ENCODE data around the gene LAIR1. TPM values are rescaled to one million over a fixed set of nuclear protein-coding genes. Genes with fewer than 3 reads are reported as not detected.

LAIR1 gene
- polyA plus RNA-seq, 1 donor (not counting 4 experiments of a cell fraction or from before 2014, with no cell fraction given): not detected

DNA sequence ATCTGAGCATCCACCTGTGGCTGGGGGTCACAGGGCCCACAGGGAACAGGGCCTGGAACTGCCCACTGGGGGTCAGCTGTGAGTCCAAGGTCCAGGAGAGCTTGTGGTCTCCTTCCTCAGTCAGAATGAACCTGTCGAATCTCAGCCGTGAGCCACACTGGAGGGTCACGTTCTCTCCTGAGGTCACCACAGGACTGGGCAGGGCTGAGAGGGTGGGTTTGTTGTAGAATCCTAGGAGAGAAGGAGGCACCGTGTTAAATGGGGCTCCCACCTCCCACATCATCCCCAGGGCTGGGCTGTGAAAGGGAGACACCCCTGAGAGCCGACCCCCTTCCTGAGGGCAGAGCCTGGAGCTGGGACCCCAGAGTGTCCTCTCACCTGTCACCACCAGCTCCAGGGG is 53.2 kb downstream of the LAIR1 start:
- DNase-seq (ENCODE audit: low read depth, low spot score) (no peak), FAIRE-seq (no peak)
- TF ChIP-seq EZH2 (IDR thresholded peaks at IDR 0.05; ENCODE audit: low read length): no peak
- dilution Hi-C loops (cut with MboI; ENCODE audit: extremely low pct_ligation_motif_present, low sequenced_read_pairs): no loop called here
- no peak overlapping the region for H3K9ac ChIP-seq (ENCODE audit: control insufficient read depth, extremely low read depth, insufficient read depth, low read length)
- no peak overlapping the region for H3K4me2 ChIP-seq (ENCODE audit: control insufficient read depth, extremely low read depth, insufficient read depth, low read depth, low read length)
- H3K27me3 ChIP-seq (ENCODE audit: control insufficient read depth, extremely low read depth, insufficient read depth, low read length): no peaks in the 10 kb centered on the region
- no peaks in the 10 kb centered on the region for H3K36me3 ChIP-seq (ENCODE audit: control insufficient read depth in 2 of 2, extremely low read depth in 1 of 2, insufficient read depth in 2 of 2, low read length in 2 of 2)
- H2AFZ ChIP-seq (ENCODE audit: control insufficient read depth, low read length): no peak overlapping the region
- H3K79me2 ChIP-seq (ENCODE audit: control insufficient read depth, insufficient read depth, low read length): no peaks in the 10 kb centered on the region
- no peaks in the 10 kb centered on the region for H3K4me1 ChIP-seq (ENCODE audit: control insufficient read depth, extremely low read depth, insufficient read depth, low read length)
- no peaks in the 10 kb centered on the region for H4K20me1 ChIP-seq (ENCODE audit: control insufficient read depth, extremely low read depth, insufficient read depth, low read length)
- no peaks in the 10 kb centered on the region for H3K9me1 ChIP-seq (ENCODE audit: control insufficient read depth, extremely low read depth, insufficient read depth, low read length)
- no peak overlapping the region for H3K4me3 ChIP-seq (ENCODE audit: control insufficient read depth in 2 of 3, extremely low read depth in 1 of 3, insufficient read depth in 2 of 3, low read depth in 1 of 3, low read length in 3 of 3)
- no peaks in the 10 kb centered on the region for H3K9me3 ChIP-seq (ENCODE audit: control insufficient read depth, low read depth, low read length)
- H3K27ac ChIP-seq (ENCODE audit: control insufficient read depth, insufficient read depth, low read length): no peak overlapping the region

DNA sequence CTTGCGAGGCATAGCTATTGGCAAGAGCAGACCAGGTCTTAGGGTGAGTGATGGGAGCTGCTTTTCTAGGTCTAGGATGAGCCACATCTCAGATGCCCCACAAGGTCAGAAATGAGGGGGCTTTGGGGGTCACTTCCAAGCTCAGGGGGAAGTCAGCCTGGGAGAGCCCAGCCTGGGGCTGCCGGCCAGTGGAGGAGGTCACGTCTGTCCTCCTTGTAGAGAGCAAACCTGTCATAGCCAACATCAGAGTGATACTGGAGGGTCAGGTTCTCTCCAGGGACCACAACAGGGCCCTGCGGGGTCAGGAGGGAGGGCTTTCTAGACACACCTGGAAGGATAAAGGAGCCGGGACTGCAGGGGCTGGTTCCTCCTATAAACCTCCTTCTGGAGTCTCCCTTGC is 54.2 kb downstream of the LAIR1 start:
- Histone ChIP-seq H3K36me3 (ENCODE audit: control insufficient read depth in 2 of 2, extremely low read depth in 1 of 2, insufficient read depth in 2 of 2, low read length in 2 of 2) (no peaks in the 10 kb centered on the region), H3K79me2 (ENCODE audit: control insufficient read depth, insufficient read depth, low read length) (no peaks in the 10 kb centered on the region), H3K27me3 (ENCODE audit: control insufficient read depth, extremely low read depth, insufficient read depth, low read length) (no peaks in the 10 kb centered on the region), H3K4me3 (ENCODE audit: control insufficient read depth in 2 of 3, extremely low read depth in 1 of 3, insufficient read depth in 2 of 3, low read depth in 1 of 3, low read length in 3 of 3) (no peak overlapping the region), H3K9ac (ENCODE audit: control insufficient read depth, extremely low read depth, insufficient read depth, low read length) (no peak overlapping the region), H3K4me1 (ENCODE audit: control insufficient read depth, extremely low read depth, insufficient read depth, low read length) (no peaks in the 10 kb centered on the region), H3K27ac (ENCODE audit: control insufficient read depth, insufficient read depth, low read length) (no peak overlapping the region), H4K20me1 (ENCODE audit: control insufficient read depth, extremely low read depth, insufficient read depth, low read length) (no peaks in the 10 kb centered on the region), H3K9me3 (ENCODE audit: control insufficient read depth, low read depth, low read length) (no peaks in the 10 kb centered on the region), H2AFZ (ENCODE audit: control insufficient read depth, low read length) (no peak overlapping the region), H3K4me2 (ENCODE audit: control insufficient read depth, extremely low read depth, insufficient read depth, low read depth, low read length) (no peak overlapping the region), H3K9me1 (ENCODE audit: control insufficient read depth, extremely low read depth, insufficient read depth, low read length) (no peaks in the 10 kb centered on the region)
- dilution Hi-C loops (cut with MboI; ENCODE audit: extremely low pct_ligation_motif_present, low sequenced_read_pairs): no loop called here
- DNase-seq (ENCODE audit: low read depth, low spot score): no peak
- TF ChIP-seq, protein P1, sequence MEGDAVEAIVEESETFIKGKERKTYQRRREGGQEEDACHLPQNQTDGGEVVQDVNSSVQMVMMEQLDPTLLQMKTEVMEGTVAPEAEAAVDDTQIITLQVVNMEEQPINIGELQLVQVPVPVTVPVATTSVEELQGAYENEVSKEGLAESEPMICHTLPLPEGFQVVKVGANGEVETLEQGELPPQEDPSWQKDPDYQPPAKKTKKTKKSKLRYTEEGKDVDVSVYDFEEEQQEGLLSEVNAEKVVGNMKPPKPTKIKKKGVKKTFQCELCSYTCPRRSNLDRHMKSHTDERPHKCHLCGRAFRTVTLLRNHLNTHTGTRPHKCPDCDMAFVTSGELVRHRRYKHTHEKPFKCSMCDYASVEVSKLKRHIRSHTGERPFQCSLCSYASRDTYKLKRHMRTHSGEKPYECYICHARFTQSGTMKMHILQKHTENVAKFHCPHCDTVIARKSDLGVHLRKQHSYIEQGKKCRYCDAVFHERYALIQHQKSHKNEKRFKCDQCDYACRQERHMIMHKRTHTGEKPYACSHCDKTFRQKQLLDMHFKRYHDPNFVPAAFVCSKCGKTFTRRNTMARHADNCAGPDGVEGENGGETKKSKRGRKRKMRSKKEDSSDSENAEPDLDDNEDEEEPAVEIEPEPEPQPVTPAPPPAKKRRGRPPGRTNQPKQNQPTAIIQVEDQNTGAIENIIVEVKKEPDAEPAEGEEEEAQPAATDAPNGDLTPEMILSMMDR (optimal IDR thresholded peaks at IDR 0.05 in 1 of 3, IDR thresholded peaks at IDR 0.05 in 1 of 3, conservative IDR thresholded peaks at IDR 0.05 in 1 of 3; ENCODE audit: extremely low read depth in 1 of 3, insufficient read depth in 2 of 3, low read length in 3 of 3): no peak
- no peak for TF ChIP-seq EZH2 (IDR thresholded peaks at IDR 0.05; ENCODE audit: low read length)
- no peak for FAIRE-seq

DNA sequence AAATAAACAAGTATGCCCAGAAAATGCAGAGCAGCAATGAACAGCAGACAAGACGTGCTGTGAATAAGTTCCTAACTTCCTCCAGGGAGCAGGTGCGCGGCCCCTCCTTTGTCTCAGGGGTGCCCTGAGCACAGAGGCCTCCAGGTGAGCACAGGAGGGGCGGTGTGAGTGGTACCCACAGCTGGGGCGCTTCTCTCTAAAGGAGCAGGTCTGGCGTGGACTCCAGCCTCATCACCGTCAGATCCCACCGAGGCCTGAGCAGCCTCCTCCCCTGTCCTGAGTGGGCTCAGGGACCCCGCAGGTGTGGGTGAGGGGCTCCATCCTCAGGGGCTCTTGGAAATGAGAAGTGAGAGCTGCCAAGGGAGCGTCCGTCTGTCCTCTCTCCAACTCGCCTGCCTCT is 54.9 kb downstream of the LAIR1 start:
- no peaks in the 10 kb centered on the region for H4K20me1 ChIP-seq (ENCODE audit: control insufficient read depth, extremely low read depth, insufficient read depth, low read length)
- no peak overlapping the region for H2AFZ ChIP-seq (ENCODE audit: control insufficient read depth, low read length)
- no peaks in the 10 kb centered on the region for H3K9me1 ChIP-seq (ENCODE audit: control insufficient read depth, extremely low read depth, insufficient read depth, low read length)
- no peaks in the 10 kb centered on the region for H3K36me3 ChIP-seq (ENCODE audit: control insufficient read depth in 2 of 2, extremely low read depth in 1 of 2, insufficient read depth in 2 of 2, low read length in 2 of 2)
- H3K79me2 ChIP-seq (ENCODE audit: control insufficient read depth, insufficient read depth, low read length): no peaks in the 10 kb centered on the region
- no peak for DNase-seq (ENCODE audit: low read depth, low spot score)
- dilution Hi-C loops (cut with MboI; ENCODE audit: extremely low pct_ligation_motif_present, low sequenced_read_pairs): no loop called here
- no peaks in the 10 kb centered on the region for H3K4me1 ChIP-seq (ENCODE audit: control insufficient read depth, extremely low read depth, insufficient read depth, low read length)
- peaks cover 3% of the 10 kb centered on the region for H3K9me3 ChIP-seq (ENCODE audit: control insufficient read depth, low read depth, low read length)
- TF ChIP-seq EZH2 (IDR thresholded peaks at IDR 0.05; ENCODE audit: low read length): no peak
- TF ChIP-seq, protein P1 (optimal IDR thresholded peaks at IDR 0.05 in 1 of 3, IDR thresholded peaks at IDR 0.05 in 1 of 3, conservative IDR thresholded peaks at IDR 0.05 in 1 of 3; ENCODE audit: extremely low read depth in 1 of 3, insufficient read depth in 2 of 3, low read length in 3 of 3): no peak
- H3K27ac ChIP-seq (ENCODE audit: control insufficient read depth, insufficient read depth, low read length): no peak overlapping the region
- H3K9ac ChIP-seq (ENCODE audit: control insufficient read depth, extremely low read depth, insufficient read depth, low read length): no peak overlapping the region
- H3K4me3 ChIP-seq (ENCODE audit: control insufficient read depth in 2 of 3, extremely low read depth in 1 of 3, insufficient read depth in 2 of 3, low read depth in 1 of 3, low read length in 3 of 3): no peak overlapping the region
- no peaks in the 10 kb centered on the region for H3K27me3 ChIP-seq (ENCODE audit: control insufficient read depth, extremely low read depth, insufficient read depth, low read length)
- no peak for FAIRE-seq
- H3K4me2 ChIP-seq (ENCODE audit: control insufficient read depth, extremely low read depth, insufficient read depth, low read depth, low read length): no peak overlapping the region
